Activated CD8-positive, alpha-beta T cell treated with anti-CD3 and anti-CD28 coated beads for 36 hours (primary cell): ENCODE measurements around the gene LAPTM4A. TPM values are rescaled to one million over a fixed set of nuclear protein-coding genes. Genes with fewer than 3 reads are reported as not detected.
A peak's percentile ranks its signal among the peaks of the same experiment; 100 is the strongest.

ENCODE experiments used
- ATAC-seq: fragments of 200-7000 bp; cut with Tn5 transposase; one replicate; pipeline ENCODE4 v1.10.0; 2021; ENCODE audit warnings: mild to moderate bottlenecking, moderate library complexity
- CTCF ChIA-PET: fragments of 350-600 bp; sonication (Branson Sonifier 250); formaldehyde crosslinking; loops from one replicate; lab custom pipeline; 2021; ENCODE audit warnings: antibody characterized with exemption; lab: Charles Lee
- POLR2A ChIA-PET: fragments of 350-600 bp; sonication (Branson Sonifier 250); formaldehyde crosslinking; loops from one replicate; lab custom pipeline; 2021; ENCODE audit warnings: antibody characterized with exemption; lab: Charles Lee
- DNase-seq: peaks from one replicate; pipeline ENCODE4 v3.0.0-alpha.2; 2020
- H3K27ac Mint-ChIP-seq: one replicate; pipeline ENCODE4 v1.8.0; 2021; ENCODE audit warnings: mild to moderate bottlenecking, mixed read lengths
- H3K27me3 Mint-ChIP-seq: one replicate; pipeline ENCODE4 v1.8.0; 2021; ENCODE audit warnings: mixed read lengths
- H3K36me3 Mint-ChIP-seq: one replicate; pipeline ENCODE4 v1.8.0; 2021; ENCODE audit warnings: low read depth, mixed read lengths
- H3K4me1 Mint-ChIP-seq: one replicate; pipeline ENCODE4 v1.8.0; 2021; ENCODE audit warnings: low read depth, mixed read lengths
- H3K4me3 Mint-ChIP-seq: one replicate; pipeline ENCODE4 v1.8.0; 2021; ENCODE audit warnings: mild to moderate bottlenecking, moderate library complexity, mixed read lengths
- H3K9me3 Mint-ChIP-seq: one replicate; pipeline ENCODE4 v1.8.0; 2021; ENCODE audit warnings: mixed read lengths
- intact Hi-C: fragments of 100-400 bp; cut with micrococcal nuclease; formaldehyde crosslinking; loops from one replicate; pipeline ENCODE4 v1.10.0; 2022
- total RNA-seq, 2 experiments: library from RNA; stranded (reverse); gene quantifications; one replicate each; pipeline ENCODE4 v1.2.3, GENCODE V29; 2021
- TF ChIP-seq, protein P1 (sequence below): fragments of 200-600 bp; IDR thresholded peaks from one replicate; pipeline ENCODE4 v1.8.0; 2022; ENCODE audit warnings: antibody characterized with exemption, mild to moderate bottlenecking

Gene LAPTM4A
- total RNA-seq, 2 experiments from 2014 or later, result 15.6 to 16.1 TPM

DNA sequence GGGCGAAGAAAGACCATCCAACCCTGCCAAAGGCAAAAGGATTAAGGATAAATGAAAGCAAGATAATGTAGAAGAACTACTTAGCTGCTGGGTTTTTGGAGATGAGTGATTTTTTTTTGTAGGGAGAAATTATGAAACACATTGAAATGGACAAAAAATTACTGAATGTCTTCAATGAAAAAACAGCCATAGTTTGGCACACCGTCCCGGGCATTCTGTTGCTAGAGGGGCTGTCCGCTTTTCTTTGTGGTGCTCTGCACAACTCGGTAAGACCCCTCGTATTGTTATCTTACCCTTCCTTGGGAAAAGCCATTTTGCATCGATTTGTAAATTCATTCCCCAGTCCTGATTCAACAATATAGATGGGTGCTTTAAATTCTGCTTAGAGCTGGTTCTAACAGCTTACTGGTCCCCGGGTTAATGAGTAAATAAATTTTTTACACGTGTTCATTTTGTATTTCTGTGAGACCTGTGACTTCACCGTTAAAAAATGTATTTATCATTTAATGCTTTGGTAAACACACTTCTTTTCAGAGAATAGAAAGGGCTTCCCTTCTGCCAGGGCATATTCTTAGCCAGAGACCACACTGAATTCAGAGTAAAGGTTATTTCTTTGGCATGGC lies 912 bp upstream of the LAPTM4A start:
- Mint-ChIP-seq H3K4me3 (no peak overlapping the region), H3K27me3 (peaks cover 20% of the 10 kb centered on the region), H3K9me3 (no peaks in the 10 kb centered on the region), H3K36me3 (peaks cover 2% of the 10 kb centered on the region), H3K27ac (no peak overlapping the region), H3K4me1 (peaks cover 23% of the 10 kb centered on the region)
- ATAC-seq, result no peak
- ChIA-PET POLR2A (interaction anchor here (0.9 kb wide), 1 partner anchor 190 kb away, joined by 3 read pairs; no protein-coding TSS in a partner anchor), CTCF (interaction anchor here (0.7 to 1.2 kb wide), 3 partner anchors 8 to 128 kb away, joined by 3 to 4 read pairs (median 3); no protein-coding TSS in a partner anchor)
- TF ChIP-seq, protein P1, sequence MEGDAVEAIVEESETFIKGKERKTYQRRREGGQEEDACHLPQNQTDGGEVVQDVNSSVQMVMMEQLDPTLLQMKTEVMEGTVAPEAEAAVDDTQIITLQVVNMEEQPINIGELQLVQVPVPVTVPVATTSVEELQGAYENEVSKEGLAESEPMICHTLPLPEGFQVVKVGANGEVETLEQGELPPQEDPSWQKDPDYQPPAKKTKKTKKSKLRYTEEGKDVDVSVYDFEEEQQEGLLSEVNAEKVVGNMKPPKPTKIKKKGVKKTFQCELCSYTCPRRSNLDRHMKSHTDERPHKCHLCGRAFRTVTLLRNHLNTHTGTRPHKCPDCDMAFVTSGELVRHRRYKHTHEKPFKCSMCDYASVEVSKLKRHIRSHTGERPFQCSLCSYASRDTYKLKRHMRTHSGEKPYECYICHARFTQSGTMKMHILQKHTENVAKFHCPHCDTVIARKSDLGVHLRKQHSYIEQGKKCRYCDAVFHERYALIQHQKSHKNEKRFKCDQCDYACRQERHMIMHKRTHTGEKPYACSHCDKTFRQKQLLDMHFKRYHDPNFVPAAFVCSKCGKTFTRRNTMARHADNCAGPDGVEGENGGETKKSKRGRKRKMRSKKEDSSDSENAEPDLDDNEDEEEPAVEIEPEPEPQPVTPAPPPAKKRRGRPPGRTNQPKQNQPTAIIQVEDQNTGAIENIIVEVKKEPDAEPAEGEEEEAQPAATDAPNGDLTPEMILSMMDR, result no peak
- no peak for DNase-seq
- intact Hi-C loops, result loop anchor here (5.0 kb wide), 1 partner anchor 150 kb away; the partner anchor contains the start of gene TTC32

DNA sequence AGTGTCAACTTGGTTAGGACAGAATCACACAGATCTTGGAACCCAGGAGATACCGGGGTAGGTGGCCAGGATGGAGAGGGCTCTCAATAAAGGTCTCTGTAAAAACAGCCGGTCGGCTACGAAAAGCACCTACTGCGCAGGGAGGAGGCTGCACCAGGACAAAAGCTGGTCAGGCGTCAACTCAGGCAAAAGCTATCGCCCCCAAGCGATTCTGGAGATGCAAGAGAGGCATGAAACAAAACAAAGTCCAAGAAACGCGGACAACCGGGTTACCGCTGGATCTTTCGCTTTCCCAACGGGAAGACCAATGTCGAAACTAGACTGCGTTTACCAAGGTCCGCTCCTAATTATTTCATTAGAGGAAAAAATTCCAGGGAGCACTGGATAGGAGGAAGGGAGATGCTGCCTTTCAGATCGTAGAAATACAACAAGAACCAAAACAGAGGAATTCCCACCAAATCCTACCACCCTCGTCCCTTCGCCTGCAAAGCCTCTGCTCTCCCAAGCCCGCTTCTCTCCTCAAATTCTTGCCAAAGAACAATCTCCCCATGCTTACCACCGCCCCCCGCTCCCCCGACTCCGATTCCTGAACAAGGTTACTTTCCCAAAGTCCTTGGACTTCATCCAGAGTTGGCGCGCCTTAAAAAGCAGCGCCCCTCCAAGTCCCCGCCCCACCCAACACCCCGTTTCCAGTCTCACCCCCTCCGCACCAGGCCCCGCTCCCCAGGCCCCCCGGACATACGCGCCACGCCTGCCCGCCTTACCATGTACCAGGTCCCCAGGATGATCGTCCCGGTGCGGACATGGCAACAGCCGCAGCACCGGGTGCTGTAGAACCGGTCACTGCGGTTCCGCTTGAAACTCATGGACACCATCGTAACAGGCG lies 539 bp downstream of the LAPTM4A start:
- peaks cover 10% of the 10 kb centered on the region for H3K27me3 Mint-ChIP-seq
- ChIA-PET CTCF (interaction anchor here (1.2 to 1.9 kb wide), 3 partner anchors 9 to 36 kb away, joined by 4 to 8 read pairs (median 6); no protein-coding TSS in a partner anchor), POLR2A (interaction anchor here (1.1 kb wide), 1 partner anchor 9 kb away, joined by 3 read pairs; no protein-coding TSS in a partner anchor)
- H3K4me1 Mint-ChIP-seq, result peaks cover 26% of the 10 kb centered on the region
- H3K4me3 Mint-ChIP-seq, result no peak overlapping the region
- DNase-seq, result peak; percentile 49
- ATAC-seq, result peak; percentile 22
- intact Hi-C loops, result loop anchor here (5.0 kb wide), 1 partner anchor 149 kb away; the partner anchor contains the start of gene TTC32
- TF ChIP-seq, protein P1, result no peak
- H3K27ac Mint-ChIP-seq, result no peak overlapping the region
- no peaks in the 10 kb centered on the region for H3K9me3 Mint-ChIP-seq
- H3K36me3 Mint-ChIP-seq, result peaks cover 4% of the 10 kb centered on the region

DNA sequence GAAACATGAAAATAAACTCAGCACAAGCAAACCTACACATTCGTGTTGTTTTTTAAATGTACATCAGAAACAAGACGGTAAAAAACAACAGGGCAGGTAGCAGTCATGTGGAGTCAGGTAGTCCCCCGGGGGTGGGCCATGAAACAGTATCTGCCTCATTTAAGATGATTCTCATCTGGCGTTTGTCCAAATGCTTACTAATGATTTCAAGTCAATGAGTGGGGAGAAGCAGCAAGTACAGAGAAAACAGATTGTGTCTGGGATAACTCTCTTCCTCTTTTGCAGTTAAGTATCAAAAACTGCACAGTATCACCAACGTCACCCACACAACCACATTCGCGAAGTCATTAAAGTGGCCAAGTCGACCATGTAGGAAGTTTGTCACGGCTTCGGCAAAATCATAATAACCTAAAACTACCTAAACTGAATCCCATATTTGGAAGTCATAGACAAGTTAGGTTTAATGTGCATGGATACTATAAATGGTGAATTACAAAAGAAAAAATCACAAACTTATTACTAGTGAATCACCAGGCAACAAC lies 1.3 kb downstream of the LAPTM4A start:
- Mint-ChIP-seq H3K4me3 (no peak overlapping the region), H3K4me1 (peaks cover 26% of the 10 kb centered on the region), H3K27ac (no peak overlapping the region), H3K27me3 (peaks cover 5% of the 10 kb centered on the region), H3K9me3 (no peaks in the 10 kb centered on the region), H3K36me3 (peaks cover 7% of the 10 kb centered on the region)
- ChIA-PET CTCF (interaction anchor here (0.7 to 1.9 kb wide), 3 partner anchors 8 to 70 kb away, joined by 3 to 8 read pairs (median 6); no protein-coding TSS in a partner anchor), POLR2A (no interaction called here)
- intact Hi-C loops, result loop anchor here (5.0 kb wide), 1 partner anchor 148 kb away; the partner anchor contains the start of gene TTC32
- TF ChIP-seq, protein P1, result no peak
- DNase-seq, result peak; percentile 65
- no peak for ATAC-seq

DNA sequence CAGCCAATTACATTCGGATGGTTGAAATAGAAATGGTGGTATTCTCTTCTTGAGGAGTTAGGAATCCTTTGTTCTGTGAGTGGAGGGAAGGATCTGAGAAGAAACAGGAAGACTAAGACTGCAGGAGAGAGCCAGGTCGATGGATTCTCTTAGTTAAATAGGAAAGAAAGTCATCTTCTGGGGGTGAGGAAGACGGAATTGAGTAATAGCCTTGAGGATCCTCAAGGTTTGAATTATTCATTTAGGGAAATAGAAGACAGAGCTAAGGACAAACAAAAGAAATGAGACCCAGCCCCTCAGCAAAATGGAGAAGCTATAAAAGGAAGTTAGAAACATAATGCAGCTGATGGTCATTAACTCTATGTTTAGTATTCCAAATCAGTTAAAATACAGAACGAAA lies 1.8 kb downstream of the LAPTM4A start:
- no peak overlapping the region for H3K4me3 Mint-ChIP-seq
- POLR2A ChIA-PET, result no interaction called here
- TF ChIP-seq, protein P1, result no peak
- no peak overlapping the region for H3K27ac Mint-ChIP-seq
- H3K9me3 Mint-ChIP-seq, result no peaks in the 10 kb centered on the region
- DNase-seq, result no peak
- intact Hi-C loops, result loop anchor here (5.0 kb wide), 1 partner anchor 147 kb away; the partner anchor contains the start of gene TTC32
- peaks cover 2% of the 10 kb centered on the region for H3K27me3 Mint-ChIP-seq
- H3K4me1 Mint-ChIP-seq, result peaks cover 26% of the 10 kb centered on the region
- H3K36me3 Mint-ChIP-seq, result peaks cover 7% of the 10 kb centered on the region
- ATAC-seq, result no peak
- CTCF ChIA-PET, result interaction anchor here (0.7 to 1.9 kb wide), 2 partner anchors 35 to 70 kb away, joined by 3 to 8 read pairs; no protein-coding TSS in a partner anchor
